ENCODE measurements around the gene HNRNPC. TPM values are rescaled to one million over a fixed set of nuclear protein-coding genes. Genes with fewer than 3 reads are reported as not detected.
A peak's percentile ranks its signal among the peaks of the same experiment; 100 is the strongest.

HNRNPC gene
- total and polyA plus RNA-seq, 9 of the 15 experiments (the other 6 are each of a cell fraction or from before 2014, with no cell fraction given): 679 to 1,557 (median 1,191) TPM

- Histone ChIP-seq H3K27me3 (ENCODE audit: control insufficient read depth in 2 of 2, insufficient read depth in 2 of 2, low read length in 2 of 2) (no peaks in the 10 kb centered on the region), H3K9me1 (ENCODE audit: control insufficient read depth, insufficient read depth, low read length) (no peaks in the 10 kb centered on the region), H3K79me2 (ENCODE audit: control insufficient read depth, insufficient read depth, low read length) (peaks cover 58% of the 10 kb centered on the region), H3K4me3 (peak overlapping the region; percentile 71), H3K4me1 (replicated peaks in 1 of 2; ENCODE audit: control insufficient read depth in 2 of 2, insufficient read depth in 2 of 2, low read length in 2 of 2) (peaks cover 16 to 21% of the 10 kb centered on the region in 2 experiments), H3K27ac (ENCODE audit: extremely low read depth, low read depth, low read length) (peak overlapping the region; percentile 96), H4K20me1 (replicated peaks; ENCODE audit: control insufficient read depth, insufficient read depth, low read length) (peaks cover 45% of the 10 kb centered on the region), H3K9ac (ENCODE audit: insufficient read depth in 1 of 2, low read depth in 2 of 2, low read length in 2 of 2) (peak overlapping the region; percentile 96 to 98), H3K4me2 (ENCODE audit: insufficient read depth, low read length) (peak overlapping the region; percentile 94), H3K9me3 (replicated peaks; ENCODE audit: control insufficient read depth, insufficient read depth, low read depth, low read length) (no peaks in the 10 kb centered on the region), H3K36me3 (ENCODE audit: control insufficient read depth, insufficient read depth, low read length) (peaks cover 46% of the 10 kb centered on the region), H2AFZ (ENCODE audit: low read depth, low read length) (no peak overlapping the region)
- in situ Hi-C loops (cut with MboI) (no loop called here), intact Hi-C loops (cut with micrococcal nuclease) (loop anchor here (5.0 to 10.0 kb wide), 3 partner anchors 39 to 114 kb away; partner anchors contain the start of gene SUPT16H)
- CTCF ChIA-PET (ENCODE audit: low intra/inter-chr PET ratio): no interaction called here
- TSS peak; percentile 64 for BruUV-seq (replicated peaks)
- peak; percentile 26 for ATAC-seq
- DNase-seq (ENCODE audit: extremely low read depth in 1 of 4, low spot score in 3 of 4): peak; percentile 9 to 70 (median 42)
- under 1% methylated on average over 22 of the region's 24 CpGs for WGBS (ENCODE audit: insufficient coverage, low coverage, missing lambda C conversion rate)
- FAIRE-seq: no peak
- POLR2A ChIA-PET: interaction anchor here (0.7 to 6.0 kb wide), 5 partner anchors 10 to 29 kb away, joined by 3 to 58 read pairs (median 6); no protein-coding TSS in a partner anchor
- TF ChIP-seq CHD1 (IDR thresholded peaks at IDR 0.05; ENCODE audit: low read length) (peak; percentile 41), NKRF (IDR thresholded peaks at IDR 0.05; ENCODE audit: borderline replicate concordance) (peak; percentile 44; the same call in 1 of the 2 replicates), SIN3A (IDR thresholded peaks at IDR 0.05; ENCODE audit: borderline replicate concordance in 2 of 2, control insufficient read depth in 1 of 2, low read depth in 2 of 2, low read length in 2 of 2) (0 out of 4 replicates have a peak, but pooled peaks of 1 of the 2 experiments have one; percentile 12), MLLT1 (IDR thresholded peaks at IDR 0.05) (peak in 1 of 2 experiments; percentile 49; a peak in 1 of 4 replicates), ARNT (IDR thresholded peaks at IDR 0.05) (0 out of 4 replicates have a peak, but pooled peaks of 1 of the 2 experiments have one; percentile 19)
- TF ChIP-seq, protein P1, sequence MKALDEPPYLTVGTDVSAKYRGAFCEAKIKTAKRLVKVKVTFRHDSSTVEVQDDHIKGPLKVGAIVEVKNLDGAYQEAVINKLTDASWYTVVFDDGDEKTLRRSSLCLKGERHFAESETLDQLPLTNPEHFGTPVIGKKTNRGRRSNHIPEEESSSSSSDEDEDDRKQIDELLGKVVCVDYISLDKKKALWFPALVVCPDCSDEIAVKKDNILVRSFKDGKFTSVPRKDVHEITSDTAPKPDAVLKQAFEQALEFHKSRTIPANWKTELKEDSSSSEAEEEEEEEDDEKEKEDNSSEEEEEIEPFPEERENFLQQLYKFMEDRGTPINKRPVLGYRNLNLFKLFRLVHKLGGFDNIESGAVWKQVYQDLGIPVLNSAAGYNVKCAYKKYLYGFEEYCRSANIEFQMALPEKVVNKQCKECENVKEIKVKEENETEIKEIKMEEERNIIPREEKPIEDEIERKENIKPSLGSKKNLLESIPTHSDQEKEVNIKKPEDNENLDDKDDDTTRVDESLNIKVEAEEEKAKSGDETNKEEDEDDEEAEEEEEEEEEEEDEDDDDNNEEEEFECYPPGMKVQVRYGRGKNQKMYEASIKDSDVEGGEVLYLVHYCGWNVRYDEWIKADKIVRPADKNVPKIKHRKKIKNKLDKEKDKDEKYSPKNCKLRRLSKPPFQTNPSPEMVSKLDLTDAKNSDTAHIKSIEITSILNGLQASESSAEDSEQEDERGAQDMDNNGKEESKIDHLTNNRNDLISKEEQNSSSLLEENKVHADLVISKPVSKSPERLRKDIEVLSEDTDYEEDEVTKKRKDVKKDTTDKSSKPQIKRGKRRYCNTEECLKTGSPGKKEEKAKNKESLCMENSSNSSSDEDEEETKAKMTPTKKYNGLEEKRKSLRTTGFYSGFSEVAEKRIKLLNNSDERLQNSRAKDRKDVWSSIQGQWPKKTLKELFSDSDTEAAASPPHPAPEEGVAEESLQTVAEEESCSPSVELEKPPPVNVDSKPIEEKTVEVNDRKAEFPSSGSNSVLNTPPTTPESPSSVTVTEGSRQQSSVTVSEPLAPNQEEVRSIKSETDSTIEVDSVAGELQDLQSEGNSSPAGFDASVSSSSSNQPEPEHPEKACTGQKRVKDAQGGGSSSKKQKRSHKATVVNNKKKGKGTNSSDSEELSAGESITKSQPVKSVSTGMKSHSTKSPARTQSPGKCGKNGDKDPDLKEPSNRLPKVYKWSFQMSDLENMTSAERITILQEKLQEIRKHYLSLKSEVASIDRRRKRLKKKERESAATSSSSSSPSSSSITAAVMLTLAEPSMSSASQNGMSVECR (CRISPR knock-in tag; IDR thresholded peaks at IDR 0.05): peak; percentile 48; the same call in 1 of the 2 replicates
- TF ChIP-seq, protein P2, sequence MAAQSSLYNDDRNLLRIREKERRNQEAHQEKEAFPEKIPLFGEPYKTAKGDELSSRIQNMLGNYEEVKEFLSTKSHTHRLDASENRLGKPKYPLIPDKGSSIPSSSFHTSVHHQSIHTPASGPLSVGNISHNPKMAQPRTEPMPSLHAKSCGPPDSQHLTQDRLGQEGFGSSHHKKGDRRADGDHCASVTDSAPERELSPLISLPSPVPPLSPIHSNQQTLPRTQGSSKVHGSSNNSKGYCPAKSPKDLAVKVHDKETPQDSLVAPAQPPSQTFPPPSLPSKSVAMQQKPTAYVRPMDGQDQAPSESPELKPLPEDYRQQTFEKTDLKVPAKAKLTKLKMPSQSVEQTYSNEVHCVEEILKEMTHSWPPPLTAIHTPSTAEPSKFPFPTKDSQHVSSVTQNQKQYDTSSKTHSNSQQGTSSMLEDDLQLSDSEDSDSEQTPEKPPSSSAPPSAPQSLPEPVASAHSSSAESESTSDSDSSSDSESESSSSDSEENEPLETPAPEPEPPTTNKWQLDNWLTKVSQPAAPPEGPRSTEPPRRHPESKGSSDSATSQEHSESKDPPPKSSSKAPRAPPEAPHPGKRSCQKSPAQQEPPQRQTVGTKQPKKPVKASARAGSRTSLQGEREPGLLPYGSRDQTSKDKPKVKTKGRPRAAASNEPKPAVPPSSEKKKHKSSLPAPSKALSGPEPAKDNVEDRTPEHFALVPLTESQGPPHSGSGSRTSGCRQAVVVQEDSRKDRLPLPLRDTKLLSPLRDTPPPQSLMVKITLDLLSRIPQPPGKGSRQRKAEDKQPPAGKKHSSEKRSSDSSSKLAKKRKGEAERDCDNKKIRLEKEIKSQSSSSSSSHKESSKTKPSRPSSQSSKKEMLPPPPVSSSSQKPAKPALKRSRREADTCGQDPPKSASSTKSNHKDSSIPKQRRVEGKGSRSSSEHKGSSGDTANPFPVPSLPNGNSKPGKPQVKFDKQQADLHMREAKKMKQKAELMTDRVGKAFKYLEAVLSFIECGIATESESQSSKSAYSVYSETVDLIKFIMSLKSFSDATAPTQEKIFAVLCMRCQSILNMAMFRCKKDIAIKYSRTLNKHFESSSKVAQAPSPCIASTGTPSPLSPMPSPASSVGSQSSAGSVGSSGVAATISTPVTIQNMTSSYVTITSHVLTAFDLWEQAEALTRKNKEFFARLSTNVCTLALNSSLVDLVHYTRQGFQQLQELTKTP (IDR thresholded peaks at IDR 0.05; ENCODE audit: low read depth in 1 of 2, partially characterized antibody in 2 of 2): peak in 1 of 2 experiments; percentile 34
Measured at GRCh38 chr14:21268617-21269251, 508 bp downstream of the HNRNPC start.
